H9 (cell line): ENCODE results near the gene RAB11B. TPM values are rescaled to one million over a fixed set of nuclear protein-coding genes. Genes with fewer than 3 reads are reported as not detected.

Source experiments
- DNase-seq: peaks from one replicate; pipeline ENCODE4 v3.0.0-alpha.2; 2017
- H2AFZ ChIP-seq: one replicate; pipeline ENCODE4 v1.6.1; 2013; ENCODE audit warnings: mild to moderate bottlenecking, low read length, control low read depth, moderate library complexity
- H2AK5ac ChIP-seq: 2 replicates; pipeline ENCODE4 v1.6.1; 2013; ENCODE audit warnings: low read length, control low read depth, mixed read lengths; ENCODE audit not compliant: insufficient read length
- H2BK120ac ChIP-seq: one replicate; pipeline ENCODE4 v1.6.1; 2013; ENCODE audit warnings: low read depth, mild to moderate bottlenecking, low read length, control low read depth, inconsistent platforms; ENCODE audit not compliant: poor library complexity, severe bottlenecking
- H2BK12ac ChIP-seq: 2 replicates; pipeline ENCODE4 v1.6.1; 2013; ENCODE audit warnings: low read length, control low read depth, mixed read lengths, low read depth; ENCODE audit not compliant: insufficient read length
- H2BK15ac ChIP-seq: 2 replicates; pipeline ENCODE4 v1.6.1; 2013; ENCODE audit warnings: low read depth, low read length, control low read depth
- H2BK20ac ChIP-seq: one replicate; pipeline ENCODE4 v1.6.1; 2013; ENCODE audit warnings: low read depth, mild to moderate bottlenecking, low read length, control low read depth, inconsistent platforms; ENCODE audit not compliant: poor library complexity, severe bottlenecking
- H2BK5ac ChIP-seq: 2 replicates; pipeline ENCODE4 v1.6.1; 2013; ENCODE audit warnings: low read length, control low read depth, mixed read lengths; ENCODE audit not compliant: insufficient read length
- H3K14ac ChIP-seq: 2 replicates; pipeline ENCODE4 v1.6.1; 2013; ENCODE audit warnings: low read length, control low read depth; ENCODE audit not compliant: insufficient read depth
- H3K18ac ChIP-seq: 2 replicates; pipeline ENCODE4 v1.6.1; 2013; ENCODE audit warnings: low read depth, mild to moderate bottlenecking, mixed read lengths, low read length, control low read depth; ENCODE audit not compliant: insufficient read length
- H3K23ac ChIP-seq: 2 replicates; pipeline ENCODE4 v1.6.1; 2013; ENCODE audit warnings: low read length, control low read depth, mixed read lengths, low read depth; ENCODE audit not compliant: insufficient read length
- H3K23me2 ChIP-seq: 2 replicates; pipeline ENCODE4 v1.6.1; 2013; ENCODE audit warnings: low read depth, mild to moderate bottlenecking, mixed read lengths, low read length, control low read depth; ENCODE audit not compliant: insufficient read length, poor library complexity, severe bottlenecking
- H3K27ac ChIP-seq: 2 replicates; pipeline ENCODE4 v1.5.1; 2013; ENCODE audit warnings: low read length, control low read depth, mixed read lengths, low read depth; ENCODE audit not compliant: insufficient read length
- H3K27me3 ChIP-seq: 2 replicates; pipeline ENCODE4 v1.6.1; 2013; ENCODE audit warnings: low read length, control low read depth, inconsistent platforms; ENCODE audit not compliant: insufficient read depth
- H3K4ac ChIP-seq: 2 replicates; pipeline ENCODE4 v1.6.1; 2013; ENCODE audit warnings: low read depth, mild to moderate bottlenecking, control low read depth, inconsistent platforms, low read length, moderate library complexity
- H3K4me1 ChIP-seq: 2 replicates; pipeline ENCODE4 v1.6.1; 2013; ENCODE audit warnings: low read length, control low read depth, inconsistent platforms; ENCODE audit not compliant: insufficient read depth
- H3K4me2 ChIP-seq: 2 replicates; pipeline ENCODE4 v1.6.1; 2013; ENCODE audit warnings: low read length, control low read depth, mixed read lengths; ENCODE audit not compliant: insufficient read length, insufficient read depth
- H3K56ac ChIP-seq: 2 replicates; pipeline ENCODE4 v1.6.1; 2013; ENCODE audit warnings: low read depth, mild to moderate bottlenecking, mixed read lengths, low read length, control low read depth; ENCODE audit not compliant: insufficient read length
- H3K79me1 ChIP-seq: 2 replicates; pipeline ENCODE4 v1.6.1; 2013; ENCODE audit warnings: low read depth, mild to moderate bottlenecking, moderate library complexity, low read length, control low read depth, inconsistent platforms; ENCODE audit not compliant: insufficient read depth, poor library complexity, severe bottlenecking
- H3K79me2 ChIP-seq: 2 replicates; pipeline ENCODE4 v1.6.1; 2013; ENCODE audit warnings: low read length, control low read depth, inconsistent platforms; ENCODE audit not compliant: insufficient read depth
- H3K9ac ChIP-seq: 2 replicates; pipeline ENCODE4 v1.6.1; 2013; ENCODE audit warnings: low read length, control low read depth, mixed read lengths; ENCODE audit not compliant: insufficient read length; ENCODE audit errors: extremely low read depth
- H3K9me3 ChIP-seq: one replicate; pipeline ENCODE4 v1.6.1; 2013; ENCODE audit warnings: low read depth, low read length, inconsistent platforms; ENCODE audit not compliant: control insufficient read depth
- H3T11ph ChIP-seq: one replicate; pipeline ENCODE4 v1.6.1; 2013; ENCODE audit warnings: mild to moderate bottlenecking, low read length, control low read depth, inconsistent platforms
- H4K20me1 ChIP-seq: one replicate; pipeline ENCODE4 v1.6.1; 2013; ENCODE audit not compliant: control insufficient read depth, insufficient read length, insufficient read depth
- H4K5ac ChIP-seq: 2 replicates; pipeline ENCODE4 v1.6.1; 2013; ENCODE audit warnings: low read depth, mild to moderate bottlenecking, mixed read lengths, low read length, control low read depth; ENCODE audit not compliant: insufficient read length
- H4K8ac ChIP-seq: replicated peaks from 2 replicates; pipeline ENCODE4 v1.6.1; 2013; ENCODE audit warnings: low read length, control low read depth, mixed read lengths, low read depth; ENCODE audit not compliant: insufficient read length
- H4K91ac ChIP-seq: 2 replicates; pipeline ENCODE4 v1.6.1; 2013; ENCODE audit warnings: low read depth, mild to moderate bottlenecking, moderate library complexity, mixed read lengths, low read length, control low read depth; ENCODE audit not compliant: insufficient read length
- H3K27ac Mint-ChIP-seq, 3 experiments: 2 replicates in 2 of 3; 3 replicates in 1 of 3; pipeline ENCODE4 v1.8.0; 2020 to 2021; ENCODE audit warnings: mixed read lengths in 3 of 3, mild to moderate bottlenecking in 1 of 3, moderate library complexity in 1 of 3
- H3K27me3 Mint-ChIP-seq: 2 replicates; pipeline ENCODE4 v1.8.0; 2021; ENCODE audit warnings: low read depth, mild to moderate bottlenecking, moderate library complexity, mixed read lengths
- H3K36me3 Mint-ChIP-seq, 3 experiments: 2 replicates in 2 of 3; 3 replicates in 1 of 3; pipeline ENCODE4 v1.8.0; 2020 to 2021; ENCODE audit warnings: low read depth in 3 of 3, mixed read lengths in 3 of 3; ENCODE audit not compliant: insufficient read depth in 1 of 3
- H3K4me1 Mint-ChIP-seq, 2 experiments: 2 replicates each; pipeline ENCODE4 v1.8.0; 2020; ENCODE audit warnings: mixed read lengths in 2 of 2
- H3K4me3 Mint-ChIP-seq, 2 experiments: 2 replicates in 1 of 2; 3 replicates in 1 of 2; pipeline ENCODE4 v1.8.0; 2020 to 2021; ENCODE audit warnings: mild to moderate bottlenecking in 2 of 2, mixed read lengths in 2 of 2, moderate library complexity in 1 of 2
- H3K9me3 Mint-ChIP-seq, 2 experiments: 2 replicates in 1 of 2; 3 replicates in 1 of 2; pipeline ENCODE4 v1.8.0; 2020; ENCODE audit warnings: mild to moderate bottlenecking in 2 of 2, mixed read lengths in 2 of 2, moderate library complexity in 1 of 2
- CTCF ChIP-seq: fragments of 200-600 bp; sonication (generic); conservative IDR thresholded peaks from 3 replicates; pipeline ENCODE4 v1.8.0; 2021; ENCODE audit warnings: antibody characterized with exemption, mild to moderate bottlenecking
- WGBS: extraction: QIAGEN DNeasy Blood & Tissue Kit; methylation state at CpG from one replicate; pipeline ENCODE4 v1.1.7; 2013; ENCODE audit warnings: missing lambda C conversion rate, low lambda C conversion rate, mixed read lengths; ENCODE audit not compliant: insufficient read length; ENCODE audit errors: extremely low coverage; 5-methylcytosine and 5-hydroxymethylcytosine counted together
- total RNA-seq: library from RNA; stranded (reverse); gene quantifications from 2 replicates; pipeline ENCODE4 v1.2.1, GENCODE V29; 2021

RAB11B gene
- total RNA-seq, 1 experiment from 2014 or later = 106 TPM

- no peak overlapping the region for H2BK15ac ChIP-seq
- no peak overlapping the region for H3K56ac ChIP-seq
- H2BK5ac ChIP-seq = no peak overlapping the region
- DNase-seq = no peak
- H4K91ac ChIP-seq = no peak overlapping the region
- WGBS = no CpG with 5 or more reads among the region's 20 CpGs
- no peaks in the 10 kb centered on the region for H3K79me1 ChIP-seq
- no peak for TF ChIP-seq CTCF
- no peak overlapping the region for H3K9ac ChIP-seq
- no peaks in the 10 kb centered on the region for H3K79me2 ChIP-seq
- no peak overlapping the region for H2BK20ac ChIP-seq
- H4K20me1 ChIP-seq = no peaks in the 10 kb centered on the region
- Mint-ChIP-seq H3K36me3 (peaks cover 4 to 13% (median 7%) of the 10 kb centered on the region in 3 experiments; a peak in 6 of 7 replicates), H3K4me3 (no peak overlapping the region), H3K27ac (peak overlapping the region in 2 of 3 experiments; percentile 26 to 76; a peak in 3 of 7 replicates), H3K4me1 (peaks cover 0 to 2% of the 10 kb centered on the region in 2 experiments; a peak in 1 of 4 replicates), H3K9me3 (no peaks in the 10 kb centered on the region; a peak in 1 of 5 replicates), H3K27me3 (no peaks in the 10 kb centered on the region)
- no peak overlapping the region for H3T11ph ChIP-seq
- H2BK120ac ChIP-seq = no peak overlapping the region
- no peaks in the 10 kb centered on the region for H3K27me3 ChIP-seq
- H3K9me3 ChIP-seq = no peaks in the 10 kb centered on the region
- no peak overlapping the region for H3K4ac ChIP-seq
- H3K23ac ChIP-seq = no peak overlapping the region
- no peak overlapping the region for H4K8ac ChIP-seq
- H3K18ac ChIP-seq = no peak overlapping the region
- no peak overlapping the region for H2AFZ ChIP-seq
- no peak overlapping the region for H4K5ac ChIP-seq
- no peaks in the 10 kb centered on the region for H3K4me1 ChIP-seq
- H3K4me2 ChIP-seq = no peak overlapping the region
- no peak overlapping the region for H3K27ac ChIP-seq
- no peak overlapping the region for H2AK5ac ChIP-seq
- H3K23me2 ChIP-seq = no peaks in the 10 kb centered on the region
- no peak overlapping the region for H2BK12ac ChIP-seq
- no peak overlapping the region for H3K14ac ChIP-seq
These were observed 40.5 kb downstream of the RAB11B start for GRCh38 chr19:8430650-8431049.
